ENCODE data around the gene SLC25A17.

DNA sequence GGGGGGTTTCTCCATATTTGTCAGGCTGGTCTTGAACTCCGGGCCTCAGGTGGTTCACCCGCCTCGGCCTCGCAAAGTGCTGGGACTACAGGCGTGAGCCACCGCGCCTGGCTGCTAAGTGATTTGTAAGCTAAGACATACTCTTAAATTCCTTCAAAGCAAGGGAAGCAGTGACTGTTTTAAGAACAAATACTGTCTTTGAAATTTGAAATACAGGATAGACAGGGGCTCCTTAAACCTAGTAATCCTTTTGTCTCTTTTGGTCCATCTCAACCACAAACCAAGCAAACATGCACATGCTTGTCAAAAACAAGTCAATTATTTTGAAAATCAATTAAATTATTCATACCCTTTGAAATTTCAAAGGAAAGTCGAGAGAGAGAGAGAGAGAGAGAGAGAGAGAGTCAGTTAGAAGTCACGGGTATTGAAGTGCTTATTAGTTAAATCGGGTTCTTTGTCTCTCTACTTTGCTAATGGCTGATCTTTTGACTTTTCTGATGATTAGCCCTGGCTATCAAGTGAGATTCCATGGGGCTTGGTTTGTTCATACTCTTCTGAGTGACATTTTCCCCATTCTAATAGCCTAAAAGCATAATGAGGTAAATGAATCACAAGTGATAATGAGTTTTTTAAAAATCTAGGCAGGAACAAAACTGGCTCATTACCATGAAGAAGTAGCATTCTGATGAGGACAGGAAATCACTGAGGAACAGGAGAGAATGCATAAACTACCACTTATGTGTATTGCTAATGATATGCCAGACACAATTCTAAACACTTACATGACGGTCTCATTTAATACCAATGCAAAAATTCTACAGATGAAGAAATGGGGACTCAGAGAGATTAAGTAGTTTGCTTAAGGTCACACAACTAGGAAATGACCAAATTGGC lies 91.8 kb downstream of the SLC25A17 start:
- no peak for TF ChIP-seq POLR2A (IDR thresholded peaks at IDR 0.05)
- TF ChIP-seq, protein P1, sequence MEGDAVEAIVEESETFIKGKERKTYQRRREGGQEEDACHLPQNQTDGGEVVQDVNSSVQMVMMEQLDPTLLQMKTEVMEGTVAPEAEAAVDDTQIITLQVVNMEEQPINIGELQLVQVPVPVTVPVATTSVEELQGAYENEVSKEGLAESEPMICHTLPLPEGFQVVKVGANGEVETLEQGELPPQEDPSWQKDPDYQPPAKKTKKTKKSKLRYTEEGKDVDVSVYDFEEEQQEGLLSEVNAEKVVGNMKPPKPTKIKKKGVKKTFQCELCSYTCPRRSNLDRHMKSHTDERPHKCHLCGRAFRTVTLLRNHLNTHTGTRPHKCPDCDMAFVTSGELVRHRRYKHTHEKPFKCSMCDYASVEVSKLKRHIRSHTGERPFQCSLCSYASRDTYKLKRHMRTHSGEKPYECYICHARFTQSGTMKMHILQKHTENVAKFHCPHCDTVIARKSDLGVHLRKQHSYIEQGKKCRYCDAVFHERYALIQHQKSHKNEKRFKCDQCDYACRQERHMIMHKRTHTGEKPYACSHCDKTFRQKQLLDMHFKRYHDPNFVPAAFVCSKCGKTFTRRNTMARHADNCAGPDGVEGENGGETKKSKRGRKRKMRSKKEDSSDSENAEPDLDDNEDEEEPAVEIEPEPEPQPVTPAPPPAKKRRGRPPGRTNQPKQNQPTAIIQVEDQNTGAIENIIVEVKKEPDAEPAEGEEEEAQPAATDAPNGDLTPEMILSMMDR (IDR thresholded peaks at IDR 0.05) = no peak
